Suppressor macrophage treated with lipopolysaccharide for 4 hours (primary cell): ENCODE data around the gene SFR1.

ENCODE experiments used
- DNase-seq: peaks from one replicate; pipeline ENCODE4 v3.0.0-alpha.2; 2020

Gene SFR1

GRCh38 chr10:104109908-104110662, 11.9 kb upstream of the SFR1 start:
- peak; percentile 76 for DNase-seq

GRCh38 chr10:104113376-104113956, 8.5 kb upstream of the SFR1 start:
- peak; percentile 11 for DNase-seq

DNA sequence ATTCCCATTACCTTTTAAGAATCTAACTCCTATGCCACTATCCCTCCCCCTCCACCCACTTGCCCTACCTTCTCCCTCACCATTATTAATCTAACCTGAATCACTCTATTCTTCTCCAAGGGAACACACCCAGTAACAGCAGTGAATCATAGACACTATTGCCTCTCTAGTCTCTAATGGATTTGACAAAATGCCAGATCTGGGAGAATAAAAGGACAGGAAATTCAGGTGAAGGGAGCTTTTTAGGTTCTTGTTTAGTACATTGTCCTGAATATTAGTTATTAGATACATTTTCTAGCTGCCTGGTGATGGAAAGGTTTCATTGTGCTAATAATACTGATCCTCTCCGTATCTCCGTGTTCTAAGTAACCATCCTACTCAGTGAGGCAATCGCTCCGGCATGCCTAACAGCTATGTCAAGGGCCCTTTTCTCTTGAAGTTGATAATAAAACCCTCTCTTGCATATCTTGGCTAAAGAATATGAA, 4.1 kb upstream of the SFR1 start:
- no peak for DNase-seq

GRCh38 chr10:104119996-104120395, 2.0 kb upstream of the SFR1 start:
- DNase-seq: no peak

- no peak for DNase-seq
Observed at GRCh38 chr10:104120512-104120902, 1.5 kb upstream of the SFR1 start.

DNA sequence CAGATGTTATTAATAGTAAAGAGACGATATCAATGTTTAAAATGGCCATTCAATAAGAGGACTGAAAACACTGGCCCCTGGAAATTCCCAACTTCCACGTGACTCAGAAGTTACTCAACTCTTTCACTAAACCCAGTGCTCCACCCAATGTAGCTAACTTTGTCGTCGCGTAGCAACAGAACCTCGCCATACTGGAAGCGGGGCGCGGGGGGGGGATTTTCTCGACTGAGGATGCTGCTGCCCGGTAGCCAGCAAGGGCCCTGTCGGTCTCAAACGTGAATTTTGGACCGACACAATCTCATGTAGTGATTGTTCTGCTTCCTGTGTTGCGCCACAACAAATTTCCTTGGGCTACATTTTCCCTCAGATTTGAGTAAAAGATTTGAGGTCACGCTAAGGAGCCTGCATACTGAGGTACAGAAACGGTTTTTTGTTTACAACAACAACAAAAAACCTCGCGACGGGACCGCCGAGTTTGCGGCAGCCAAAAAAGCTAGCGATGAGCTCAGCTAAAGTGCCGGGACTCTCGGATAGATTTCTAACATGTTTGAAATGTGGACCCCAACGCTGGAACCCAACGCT, 977 bp upstream of the SFR1 start:
- peak; percentile 97 for DNase-seq

GRCh38 chr10:104122225-104123107, 495 bp downstream of the SFR1 start:
- peak; percentile 36 for DNase-seq

GRCh38 chr10:104123397-104123796, 1.4 kb downstream of the SFR1 start:
- DNase-seq: no peak

- no peak for DNase-seq
Observed at GRCh38 chr10:104127411-104127810, 5.4 kb downstream of the SFR1 start.

- no peak for DNase-seq
Observed at GRCh38 chr10:104128214-104128613, 6.2 kb downstream of the SFR1 start.

- DNase-seq: no peak
Observed at GRCh38 chr10:104130041-104130440, 8.1 kb downstream of the SFR1 start.

DNA sequence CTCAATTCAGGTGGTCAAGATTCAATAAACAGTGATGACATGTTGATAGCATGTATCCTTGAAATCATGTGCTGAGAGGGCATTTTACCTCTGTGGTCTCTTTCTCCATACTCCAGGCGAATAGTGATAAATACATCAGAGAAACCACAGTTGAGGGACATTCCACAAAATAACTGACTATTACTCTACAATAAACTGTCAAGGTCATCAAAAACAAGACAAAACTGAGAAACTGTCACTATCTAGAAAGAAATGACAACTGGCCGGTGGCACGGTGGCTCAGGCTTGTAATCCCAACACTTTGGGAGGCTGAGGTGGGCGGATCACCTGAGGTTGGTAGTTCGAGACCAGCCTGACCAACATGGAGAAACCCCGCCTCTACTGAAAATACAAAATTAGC, 16.2 kb downstream of the SFR1 start:
- DNase-seq: no peak

GRCh38 chr10:104139221-104139620, 17.2 kb downstream of the SFR1 start:
- no peak for DNase-seq

DNA sequence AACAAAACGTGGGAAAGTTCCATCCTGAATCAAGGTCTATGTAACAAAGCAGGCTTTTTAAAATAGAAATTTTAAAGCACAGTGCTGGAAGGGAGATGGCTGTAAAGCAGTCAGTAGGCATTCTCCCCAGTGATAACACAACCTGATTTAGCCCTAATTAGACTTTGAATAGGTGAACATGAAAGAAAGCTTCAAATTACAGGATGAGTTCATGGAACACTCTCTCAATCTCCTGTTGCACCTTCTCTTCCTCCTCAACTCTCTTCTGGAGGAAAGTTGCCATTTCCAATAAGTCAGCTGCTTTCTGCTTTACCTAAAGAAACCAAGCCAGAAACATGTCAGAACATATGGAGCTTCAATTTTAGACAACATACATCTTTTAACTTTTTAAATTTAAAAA, 20.1 kb downstream of the SFR1 start:
- DNase-seq: no peak

GRCh38 chr10:104143829-104144228, 21.9 kb downstream of the SFR1 start:
- no peak for DNase-seq

DNA sequence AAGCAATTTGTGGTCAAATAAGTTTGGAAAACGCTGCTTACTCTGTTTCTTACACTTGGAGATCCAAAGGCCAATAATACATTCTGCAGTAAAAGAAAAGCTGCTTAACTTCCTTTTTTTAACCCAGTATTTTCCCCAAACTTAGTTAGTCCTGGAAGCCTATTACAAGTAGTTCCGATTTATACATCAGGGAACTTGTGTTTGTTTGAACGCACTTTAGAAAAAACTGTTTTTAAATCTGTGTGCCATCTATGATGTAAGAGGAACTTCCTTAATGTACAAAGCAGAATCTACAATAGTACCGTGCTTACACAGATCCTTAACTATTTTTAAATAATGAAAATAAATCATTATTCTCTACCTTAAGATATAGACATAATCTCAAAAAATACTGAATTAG, 23.0 kb downstream of the SFR1 start:
- peak; percentile 51 for DNase-seq

- no peak for DNase-seq
Observed at GRCh38 chr10:104146882-104147281, 24.9 kb downstream of the SFR1 start.

GRCh38 chr10:104150139-104150538, 28.2 kb downstream of the SFR1 start:
- DNase-seq: no peak

DNA sequence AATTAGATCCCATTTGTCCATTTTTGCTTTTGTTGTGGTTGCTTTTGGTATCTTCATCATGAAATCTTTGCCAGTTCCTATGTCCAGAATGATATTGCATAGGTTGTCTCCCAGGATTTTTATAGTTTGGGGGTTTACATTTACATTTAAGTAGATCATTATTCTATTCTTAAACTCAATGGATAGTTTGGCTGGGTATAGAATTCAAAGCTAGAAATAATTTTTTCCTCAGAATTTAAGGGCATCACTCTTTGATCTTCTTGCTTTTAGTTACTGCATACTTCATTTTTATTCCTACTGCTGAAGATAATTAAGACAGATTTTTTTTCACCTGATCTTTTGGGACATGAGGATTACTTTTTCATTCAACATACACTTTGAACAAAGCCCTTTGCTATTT, 29.8 kb downstream of the SFR1 start:
- no peak for DNase-seq

DNA sequence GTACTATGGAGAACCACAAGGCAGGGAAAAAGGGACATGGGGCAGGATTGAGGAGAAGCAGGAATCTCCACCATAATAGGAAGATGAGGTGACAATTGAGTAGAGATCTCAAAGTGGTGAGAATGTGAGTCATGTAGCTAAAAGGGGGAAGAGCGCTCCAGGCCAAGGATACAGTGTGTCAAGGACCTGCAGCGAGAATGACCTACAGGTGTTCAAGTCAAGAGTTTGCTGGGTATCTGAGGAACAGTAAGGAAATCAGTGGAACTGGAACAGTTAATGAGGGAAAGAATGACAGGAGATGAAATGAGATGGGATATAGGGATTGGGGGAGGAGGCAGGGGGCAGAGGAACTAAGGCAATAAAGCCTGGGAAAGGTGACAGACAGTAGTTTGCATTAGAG, 33.6 kb downstream of the SFR1 start:
- DNase-seq: no peak

- no peak for DNase-seq
Observed at GRCh38 chr10:104170610-104171254, 48.8 kb downstream of the SFR1 start.

DNA sequence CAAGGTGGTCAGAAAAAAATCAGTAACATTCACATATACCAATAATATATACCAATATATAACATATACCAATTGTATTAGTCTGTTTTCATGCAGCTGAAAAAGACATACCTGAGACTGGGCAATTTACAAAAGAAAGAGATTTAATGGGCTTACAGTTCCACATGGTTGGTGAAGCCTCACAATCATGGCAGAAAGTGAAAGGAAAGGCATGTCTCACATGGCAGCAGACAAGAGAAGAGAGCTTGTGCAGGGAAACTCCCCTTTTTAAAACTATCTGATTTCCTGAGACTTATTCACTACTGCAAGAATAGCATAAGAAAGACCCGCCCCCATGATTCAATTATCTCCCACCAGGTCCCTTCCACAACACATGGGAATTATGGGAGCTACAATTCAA, 52.2 kb downstream of the SFR1 start:
- peak; percentile 16 for DNase-seq
